Head of caudate nucleus (tissue), 42 donors: Measurements from ENCODE around the gene TAC3.
"Not testable (repeated sequence)": the region's sequence is repeated elsewhere in the genome, so short reads cannot be mapped to it uniquely, and the experiment has no call there.

Source experiments
- DNase-seq, 42 donors: peaks; one replicate each; pipeline versions ENCODE4 v3.0.0 to v3.0.0-alpha.2; 2020 to 2021; ENCODE audit warnings: mixed read lengths in 7 of 42
- intact Hi-C: fragments of 100-400 bp; cut with DNase I; formaldehyde crosslinking; loops from one replicate; pipeline ENCODE4 v1.15.0; 2022

The TAC3 gene

GRCh38 chr12:57040211-57040610 is 23.9 kb upstream of the TAC3 start:
- intact Hi-C loops: no loop called here
- no peak for DNase-seq

DNA sequence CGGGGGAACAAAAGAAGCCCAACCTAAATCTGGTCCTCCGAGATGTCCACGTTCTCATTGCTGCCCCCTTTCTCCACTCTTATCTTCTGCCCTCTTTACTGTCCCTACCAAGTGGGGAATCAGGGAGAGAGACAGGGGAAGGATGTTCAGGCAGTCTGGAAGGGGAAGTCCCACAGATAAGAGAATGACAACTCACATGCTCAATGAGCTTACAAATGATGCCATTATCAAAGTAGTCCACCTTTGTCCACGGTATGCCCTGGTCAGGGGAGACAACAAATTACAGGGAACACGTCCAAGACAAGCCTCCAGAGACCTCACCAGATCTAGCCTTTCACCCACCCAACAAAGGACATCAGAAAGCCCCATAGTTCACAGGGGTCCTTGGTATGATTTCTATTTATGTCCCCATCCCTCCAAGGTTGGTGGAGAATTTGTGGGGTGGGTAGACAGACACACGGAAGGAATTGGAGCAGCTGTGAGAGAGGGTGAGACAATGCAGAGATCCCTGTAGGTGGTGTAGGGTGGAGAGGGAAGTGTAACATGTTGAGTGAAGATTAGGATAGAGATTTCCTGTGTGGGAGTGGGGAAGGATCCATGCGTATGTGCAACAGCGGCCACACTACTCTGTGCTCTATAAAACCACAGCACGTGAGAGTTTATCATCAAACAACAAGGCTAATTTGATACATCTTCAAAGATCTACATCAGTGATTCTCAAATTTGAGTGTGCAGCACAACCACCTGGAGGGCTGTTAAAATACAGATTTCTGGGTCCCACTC is 22.9 kb upstream of the TAC3 start:
- intact Hi-C loops: no loop called here
- DNase-seq: no peak

- intact Hi-C loops: no loop called here
Measured at GRCh38 chr12:57037264-57037663, 20.9 kb upstream of the TAC3 start.

DNA sequence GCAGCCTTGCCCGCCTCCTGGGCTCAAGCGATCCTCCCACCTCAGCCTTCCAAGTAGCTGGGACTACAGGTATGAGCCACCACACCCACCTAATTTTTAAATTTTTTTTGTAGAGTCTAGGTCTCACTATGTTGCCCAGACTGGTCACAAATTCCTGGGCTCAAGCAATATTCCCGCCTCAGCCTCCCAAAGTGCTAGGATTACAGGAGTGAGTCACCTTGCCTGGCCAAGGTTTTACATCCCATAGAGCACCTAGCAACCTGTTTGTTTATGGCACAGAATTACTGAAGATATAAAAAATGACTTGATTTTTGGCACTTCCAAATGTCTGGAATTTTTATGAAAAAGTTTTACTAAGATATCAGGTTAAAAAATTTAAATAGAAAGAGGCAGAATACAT is 17.1 kb upstream of the TAC3 start:
- DNase-seq: no peak
- intact Hi-C loops: no loop called here

More at GRCh38 chr12:57037264-57037663, 20.9 kb upstream of the TAC3 start:
- no peak for DNase-seq

DNA sequence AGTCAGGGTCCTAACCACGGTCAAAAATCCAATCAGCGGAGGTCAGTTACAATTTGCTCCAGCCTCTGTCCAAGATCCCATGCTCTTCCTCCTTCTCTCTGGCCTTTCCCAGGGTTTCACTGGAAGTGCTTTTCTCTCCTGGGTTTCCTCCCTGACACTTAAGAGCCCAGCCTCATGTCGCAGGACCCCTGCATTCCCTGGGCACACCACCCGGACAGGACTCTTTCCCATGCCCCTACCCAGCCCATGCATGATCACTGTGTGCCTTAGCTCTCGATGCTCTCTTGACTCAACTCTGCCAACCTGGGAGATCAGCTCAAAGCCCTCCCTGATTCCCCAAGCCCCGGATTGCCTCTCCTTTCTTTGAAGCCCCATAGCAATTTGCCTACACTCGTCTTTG is 15.5 kb upstream of the TAC3 start:
- DNase-seq: no peak
- intact Hi-C loops: no loop called here

DNA sequence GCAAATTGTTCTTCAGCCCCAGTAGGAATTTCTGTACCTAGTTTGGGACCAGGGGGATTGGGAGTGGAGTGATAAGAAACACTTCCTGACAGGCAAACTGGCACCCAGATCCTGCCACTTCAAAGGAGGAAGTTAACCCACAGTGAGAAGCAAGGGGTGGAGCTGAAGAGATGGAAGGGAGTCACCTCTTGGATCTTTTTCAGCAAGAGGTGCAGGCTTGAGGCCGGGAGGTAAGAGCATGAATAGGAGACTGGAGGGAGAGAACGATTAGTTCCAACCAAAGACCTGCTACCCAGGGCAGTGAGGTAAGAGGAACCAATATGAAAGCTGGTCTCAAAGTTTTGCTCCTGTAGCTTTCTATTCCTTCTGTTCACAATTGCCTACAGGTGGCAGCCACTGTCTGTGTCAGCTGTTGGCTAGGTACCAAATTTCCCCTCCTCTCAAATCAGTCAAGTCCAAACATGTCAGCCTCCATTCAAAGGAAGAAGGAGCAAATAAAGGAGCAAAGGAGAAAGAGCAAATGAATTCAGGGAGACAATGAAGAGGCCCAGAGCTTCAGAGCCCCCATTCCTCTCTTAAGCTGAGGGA is 14.9 kb upstream of the TAC3 start:
- no peak for DNase-seq
- intact Hi-C loops: no loop called here

- intact Hi-C loops: no loop called here
Measured at GRCh38 chr12:57029457-57029856, 13.1 kb upstream of the TAC3 start.

GRCh38 chr12:57027805-57028153 is 11.4 kb upstream of the TAC3 start:
- intact Hi-C loops: no loop called here
- DNase-seq: no peak

More at GRCh38 chr12:57029457-57029856, 13.1 kb upstream of the TAC3 start:
- DNase-seq: no peak

DNA sequence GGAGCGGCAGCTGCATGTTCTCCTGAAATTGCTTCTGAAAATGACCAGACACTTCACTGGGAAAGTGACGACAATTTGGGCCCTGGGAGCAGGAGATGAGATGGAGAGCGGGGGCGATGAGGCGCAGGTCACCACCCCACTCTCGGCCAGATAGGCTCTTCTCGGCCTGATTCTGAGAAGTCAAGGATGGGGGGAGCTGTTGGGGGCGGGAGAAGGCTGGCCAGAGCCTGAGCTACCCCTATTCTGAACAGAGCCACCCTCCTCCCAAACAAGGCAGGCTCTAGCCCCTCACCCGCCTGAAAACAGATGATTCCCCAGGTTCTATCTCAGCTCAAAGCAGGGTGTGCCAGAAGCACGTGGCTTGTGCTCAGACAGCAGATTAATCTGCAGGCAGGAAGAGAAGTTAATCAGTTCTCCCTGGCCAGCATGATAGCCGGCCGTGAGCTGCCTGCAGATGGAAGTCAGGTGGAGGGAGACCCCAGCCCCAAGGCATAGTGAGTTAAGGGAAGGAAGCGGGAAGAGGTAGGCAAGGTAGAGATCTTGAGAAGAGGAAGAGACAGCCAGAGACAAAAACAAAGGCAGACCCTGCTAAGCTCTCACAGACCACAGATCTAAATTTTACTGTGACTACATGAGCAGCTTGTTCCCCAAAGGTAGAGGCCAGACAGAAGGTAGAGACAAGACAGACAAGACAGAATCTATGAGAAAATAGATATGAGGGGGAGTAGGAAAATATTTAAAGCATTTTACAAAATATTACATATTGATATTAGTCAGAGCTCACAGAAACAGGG is 10.9 kb upstream of the TAC3 start:
- intact Hi-C loops: no loop called here
- DNase-seq: no peak

DNA sequence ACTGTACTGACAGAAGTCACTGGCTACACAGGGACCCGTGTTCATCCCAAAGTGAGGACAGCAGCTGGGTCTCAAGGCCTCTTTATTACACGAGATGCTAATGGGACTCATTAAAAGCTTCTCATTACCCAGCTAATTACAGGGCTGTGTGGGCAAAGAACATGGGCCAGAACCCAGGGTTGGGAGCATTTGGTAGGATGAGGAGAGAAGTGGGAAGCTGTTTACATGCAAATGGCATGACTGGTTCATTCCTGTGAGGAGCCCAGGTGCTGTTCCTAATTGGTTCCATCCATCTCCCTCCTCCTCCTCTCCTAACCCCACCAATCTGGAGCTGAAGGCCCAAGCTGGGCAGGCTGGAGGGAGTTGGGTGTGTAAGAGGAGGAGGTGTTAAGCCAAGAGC is 8.9 kb upstream of the TAC3 start:
- intact Hi-C loops: no loop called here
- DNase-seq: no peak

DNA sequence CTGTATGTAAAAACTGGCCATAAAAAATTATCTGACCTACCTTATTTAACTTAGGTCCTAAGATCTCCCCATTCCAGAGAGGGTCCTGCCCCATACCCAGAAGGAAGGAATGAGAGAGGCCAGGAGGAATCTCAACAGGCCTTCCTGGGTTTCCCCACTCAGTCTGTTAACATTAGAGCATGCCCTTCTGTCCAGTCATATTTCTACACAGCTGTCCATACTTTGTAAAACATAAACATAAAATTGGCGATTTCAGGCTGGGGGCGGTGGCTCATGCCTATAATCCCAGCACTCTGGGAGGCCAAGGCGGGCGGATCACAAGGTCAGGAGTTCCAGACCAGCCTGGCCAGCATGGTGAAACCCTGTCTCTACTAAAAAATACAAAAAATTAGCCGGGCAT is 6.0 kb upstream of the TAC3 start:
- intact Hi-C loops, DNase-seq: not testable (repeated sequence)

DNA sequence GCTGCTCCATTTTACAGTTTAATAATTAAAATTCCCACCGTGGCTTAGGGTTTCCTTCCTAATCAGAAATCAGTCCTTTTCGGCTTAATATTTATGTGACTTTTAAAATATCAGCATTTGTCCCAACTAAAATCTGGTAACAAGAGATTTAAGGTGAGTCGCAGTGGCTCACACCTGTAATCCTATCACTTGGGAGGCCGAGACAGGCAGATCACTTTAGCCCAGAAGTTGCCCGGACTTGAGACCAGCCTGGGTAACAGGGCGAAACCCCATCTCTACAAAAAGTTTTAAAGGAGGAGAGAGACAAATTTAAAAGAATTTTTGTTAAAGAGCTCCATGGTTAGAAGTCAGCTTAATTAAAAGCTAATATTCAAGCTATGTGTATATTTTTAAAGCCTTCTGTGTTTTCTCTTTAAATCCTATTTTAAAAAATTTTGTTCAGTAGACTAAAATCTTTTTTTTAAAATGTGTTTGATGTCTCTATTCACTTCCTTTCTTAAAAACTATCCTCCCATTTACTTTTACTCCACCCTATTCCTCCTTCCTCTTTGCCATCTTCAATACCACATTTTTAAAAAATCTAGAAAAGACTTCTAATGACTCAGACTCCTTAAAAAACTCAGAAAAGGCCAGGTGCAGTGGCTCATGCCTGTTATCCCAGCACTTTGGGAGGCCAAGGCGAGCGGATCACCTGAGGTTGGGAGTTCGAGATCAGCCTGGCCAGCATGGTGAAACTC is 3.8 kb upstream of the TAC3 start:
- intact Hi-C loops: no loop called here
- no peak for DNase-seq

- intact Hi-C loops: no loop called here
- DNase-seq: no peak
Measured at GRCh38 chr12:57018906-57019305, 2.6 kb upstream of the TAC3 start.

GRCh38 chr12:57018353-57018752 is 2.0 kb upstream of the TAC3 start:
- DNase-seq: not testable (repeated sequence)

DNA sequence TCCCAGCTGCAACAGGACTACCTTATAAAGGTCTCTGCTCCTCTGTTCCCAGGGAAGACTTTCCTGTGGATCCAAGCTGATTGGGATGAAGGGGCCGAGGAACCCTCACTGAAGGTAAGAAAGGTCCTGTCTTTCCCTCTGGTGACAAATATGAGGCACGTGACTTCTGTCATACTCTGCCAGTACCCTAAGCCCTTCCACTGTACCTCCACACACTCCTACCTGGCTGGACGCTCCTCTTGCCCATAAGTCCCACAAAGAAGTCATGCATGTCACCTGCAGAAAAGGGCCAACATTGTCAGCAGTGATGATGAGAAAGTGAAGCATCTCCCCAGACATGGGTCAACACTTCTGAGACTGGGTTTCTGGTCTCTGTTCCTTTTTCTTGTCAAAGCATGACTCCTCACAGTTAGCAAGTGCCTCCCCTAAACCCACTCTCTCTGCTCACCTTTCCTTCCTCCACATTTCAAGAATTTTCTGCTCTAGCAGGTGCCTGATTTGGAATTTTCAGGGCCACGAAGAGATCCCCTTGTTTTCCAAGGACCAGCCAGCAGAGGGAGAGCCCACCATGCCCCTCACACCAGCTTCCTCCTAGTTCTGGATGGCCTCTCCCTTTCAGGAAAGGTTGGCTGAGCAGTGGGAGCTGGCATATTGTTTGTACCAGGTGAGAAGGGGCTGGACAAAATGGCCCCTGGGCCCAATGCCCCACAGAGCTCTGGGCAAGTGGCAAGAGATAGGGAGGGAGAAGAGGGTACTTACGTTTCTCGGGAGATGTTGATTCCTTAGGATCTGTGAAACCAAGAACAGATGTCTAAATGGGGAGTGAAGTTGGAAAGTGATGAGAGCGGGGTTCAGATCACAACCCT is 3.5 kb downstream of the TAC3 start:
- no peak for DNase-seq
- intact Hi-C loops: no loop called here

More at GRCh38 chr12:57018353-57018752, 2.0 kb upstream of the TAC3 start:
- intact Hi-C loops: not testable (repeated sequence)

DNA sequence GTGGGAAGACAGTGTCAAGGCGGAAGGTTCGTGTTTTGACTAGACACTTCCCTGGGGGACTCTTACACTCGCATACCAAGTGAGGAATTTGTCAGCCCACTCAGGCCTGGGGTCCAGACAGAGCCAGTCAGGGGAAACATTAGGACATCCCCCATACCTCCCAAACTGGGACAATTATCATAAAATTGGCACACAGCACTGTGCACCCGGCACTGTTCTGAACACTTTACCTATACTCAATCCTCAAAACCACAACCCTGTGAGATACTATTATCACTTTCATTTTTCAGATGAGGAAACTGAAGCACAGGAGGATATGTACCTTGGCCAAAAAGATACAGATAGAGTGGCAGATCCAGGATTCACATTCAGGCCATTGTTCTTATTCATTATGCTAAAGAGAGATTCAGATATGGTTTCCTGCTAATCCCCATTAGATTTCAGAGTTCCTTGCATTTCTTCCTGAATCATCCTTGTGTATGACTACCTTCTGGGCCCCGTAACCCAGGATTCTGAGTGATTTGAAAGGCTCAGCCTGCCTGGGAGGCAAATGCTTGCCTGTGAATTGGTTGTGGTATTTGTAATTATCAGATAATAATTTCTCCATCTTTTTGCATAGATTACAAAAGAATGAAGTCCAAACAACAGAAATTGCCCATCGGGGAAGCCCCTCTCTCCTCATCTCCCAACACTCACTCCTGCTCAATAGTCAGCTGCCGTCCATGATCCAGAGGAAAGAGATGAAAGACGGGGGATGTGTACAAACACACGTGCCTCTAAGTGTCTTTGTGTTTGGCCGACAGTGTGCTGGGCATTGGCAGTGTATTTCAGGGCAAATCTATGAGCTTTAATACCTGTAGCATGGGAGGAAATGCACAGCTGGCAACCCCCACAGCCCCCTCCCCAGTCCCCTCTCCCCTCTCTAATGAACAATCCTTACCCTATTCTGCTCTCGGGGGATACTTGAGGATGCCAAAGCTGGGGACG is 4.6 kb downstream of the TAC3 start:
- no peak for DNase-seq
- intact Hi-C loops: no loop called here

- intact Hi-C loops: no loop called here
- DNase-seq: no peak
Measured at GRCh38 chr12:57010627-57011247, 5.6 kb downstream of the TAC3 start.
